ENCODE measurements around the gene RUNDC1.
A peak's percentile ranks its signal among the peaks of the same experiment; 100 is the strongest.
"Not testable (repeated sequence)": the region's sequence is repeated elsewhere in the genome, so short reads cannot be mapped to it uniquely, and the experiment has no call there.

RUNDC1 gene

DNA sequence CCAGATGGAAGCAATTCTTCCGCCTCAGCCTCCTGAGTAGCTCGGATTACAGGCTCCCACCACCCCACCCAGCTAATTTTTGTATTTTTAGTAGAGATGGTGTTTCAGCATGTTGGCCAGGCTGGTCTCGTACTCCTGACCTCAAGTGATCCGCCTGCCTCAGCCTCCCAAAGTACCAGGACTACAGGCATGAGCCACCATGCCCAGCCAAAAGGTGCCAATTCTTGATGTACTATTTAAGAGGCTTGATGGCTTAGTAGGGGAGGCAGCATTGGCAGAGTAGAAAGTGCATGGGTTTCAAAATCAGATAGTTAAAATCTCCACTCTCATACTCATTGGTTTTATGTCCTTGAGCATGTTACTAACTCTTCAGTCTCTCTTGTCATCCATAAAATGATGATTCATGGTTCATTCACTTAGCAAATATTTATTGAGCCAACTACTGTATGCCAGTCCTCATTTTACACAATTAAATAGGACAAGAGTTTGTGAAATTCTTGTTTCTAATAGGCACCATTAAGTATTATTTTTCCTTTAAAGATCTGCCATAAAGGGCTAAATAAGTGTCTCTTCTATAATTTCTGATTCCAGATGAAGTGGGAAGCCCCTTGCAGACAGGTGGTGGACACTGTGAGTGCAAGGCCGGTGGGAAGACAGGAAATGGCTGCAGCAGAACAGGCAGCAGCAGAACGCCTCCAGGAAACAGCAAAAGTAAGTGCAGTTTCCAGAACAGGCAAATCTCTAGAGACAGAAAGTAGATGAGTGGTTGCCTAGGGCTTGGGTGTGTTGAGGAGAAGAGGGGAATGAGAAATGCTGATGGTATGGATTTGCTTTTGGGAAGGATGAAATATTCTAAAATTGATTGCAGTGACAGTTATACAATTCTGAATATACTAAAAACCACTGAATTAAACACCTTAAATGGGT is 9.6 kb downstream of the RUNDC1 start:
- Histone ChIP-seq H3K27ac (no peak overlapping the region), H3K9me3 (no peaks in the 10 kb centered on the region), H4K20me1 (peaks cover 8% of the 10 kb centered on the region), H3K4me1 (peaks cover 29% of the 10 kb centered on the region), H3K4me2 (no peak overlapping the region), H3K4me3 (no peak overlapping the region), H3K27me3 (no peaks in the 10 kb centered on the region), H3K36me3 (peaks cover 92% of the 10 kb centered on the region), H3K9ac (no peak overlapping the region)
- no peak for TF ChIP-seq Cebpa-rat (IDR thresholded peaks at IDR 0.05)

DNA sequence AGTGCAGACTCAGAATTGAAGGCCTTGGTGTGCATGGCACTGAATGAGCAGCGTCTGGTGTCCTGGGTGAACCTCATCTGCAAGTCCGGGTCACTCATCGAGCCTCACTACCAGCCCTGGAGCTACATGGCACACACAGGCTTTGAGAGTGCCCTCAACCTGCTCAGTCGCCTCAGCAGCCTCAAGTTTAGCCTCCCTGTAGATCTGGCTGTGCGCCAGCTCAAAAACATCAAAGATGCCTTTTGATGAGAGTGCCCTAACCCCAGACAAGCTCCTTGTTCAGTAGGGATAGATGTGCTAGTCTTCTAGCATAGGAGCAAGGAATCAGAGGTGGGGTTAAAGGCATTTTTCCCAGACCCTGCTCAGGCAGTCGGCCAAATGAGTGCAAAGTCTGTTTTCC is 11.1 kb downstream of the RUNDC1 start:
- peaks cover 92% of the 10 kb centered on the region for H3K36me3 ChIP-seq
- H3K9ac ChIP-seq = no peak overlapping the region
- no peaks in the 10 kb centered on the region for H3K27me3 ChIP-seq
- peaks cover 14% of the 10 kb centered on the region for H3K4me1 ChIP-seq
- no peak for TF ChIP-seq Cebpa-rat (IDR thresholded peaks at IDR 0.05)
- no peak overlapping the region for H3K27ac ChIP-seq
- H3K4me3 ChIP-seq = no peak overlapping the region
- no peak overlapping the region for H3K4me2 ChIP-seq
- H4K20me1 ChIP-seq = peaks cover 8% of the 10 kb centered on the region
- H3K9me3 ChIP-seq = no peaks in the 10 kb centered on the region

DNA sequence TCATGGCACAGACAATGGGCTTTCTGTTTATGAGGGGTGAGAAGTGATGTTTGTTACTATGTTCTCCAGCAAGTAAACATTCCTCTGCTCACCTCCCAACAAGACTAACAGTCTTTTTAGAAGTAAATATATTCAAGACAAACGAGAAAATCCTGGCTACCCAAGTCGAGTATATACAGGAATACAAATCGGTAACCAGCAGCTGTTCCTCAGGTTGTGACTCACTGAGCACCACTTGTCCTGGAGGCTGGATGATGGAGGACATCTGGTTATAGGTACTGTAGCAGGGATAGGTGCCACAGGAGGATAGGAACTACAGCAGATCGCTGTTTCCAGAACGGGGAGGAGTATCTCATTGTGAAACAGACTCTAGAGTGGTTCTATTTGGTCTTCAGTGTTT is 12.5 kb downstream of the RUNDC1 start:
- peaks cover 8% of the 10 kb centered on the region for H4K20me1 ChIP-seq
- H3K9ac ChIP-seq = no peak overlapping the region
- no peak overlapping the region for H3K27ac ChIP-seq
- no peak overlapping the region for H3K4me2 ChIP-seq
- H3K4me3 ChIP-seq = no peak overlapping the region
- no peaks in the 10 kb centered on the region for H3K27me3 ChIP-seq
- H3K9me3 ChIP-seq = no peaks in the 10 kb centered on the region
- peaks cover 26% of the 10 kb centered on the region for H3K4me1 ChIP-seq
- TF ChIP-seq Cebpa-rat (IDR thresholded peaks at IDR 0.05) = no peak
- H3K36me3 ChIP-seq = peaks cover 78% of the 10 kb centered on the region

DNA sequence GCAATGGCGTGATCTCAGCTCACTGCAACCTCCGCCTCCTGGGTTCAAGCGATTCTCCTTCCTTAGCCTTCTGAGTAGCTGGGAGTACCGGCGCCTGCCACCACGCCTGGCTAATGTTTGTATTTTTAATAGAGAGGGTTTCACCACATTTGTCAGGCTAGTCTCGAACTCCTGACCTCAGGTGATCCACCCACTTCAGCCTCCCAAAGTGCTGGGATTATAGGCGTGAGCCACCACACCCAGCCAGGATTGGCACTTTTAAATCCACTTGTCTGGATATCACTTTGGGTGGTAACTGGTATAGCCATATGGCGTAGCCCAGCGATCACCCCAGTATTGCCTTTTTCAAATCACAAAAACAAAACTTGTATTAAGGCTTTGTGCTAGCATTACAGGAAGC is 13.5 kb downstream of the RUNDC1 start:
- Histone ChIP-seq H3K36me3 (peaks cover 68% of the 10 kb centered on the region), H3K4me1 (peaks cover 26% of the 10 kb centered on the region), H4K20me1 (peaks cover 13% of the 10 kb centered on the region)
- not testable (repeated sequence) for H3K9me3 ChIP-seq, H3K27me3 ChIP-seq, H3K27ac ChIP-seq, H3K9ac ChIP-seq, H3K4me3 ChIP-seq, H3K4me2 ChIP-seq

DNA sequence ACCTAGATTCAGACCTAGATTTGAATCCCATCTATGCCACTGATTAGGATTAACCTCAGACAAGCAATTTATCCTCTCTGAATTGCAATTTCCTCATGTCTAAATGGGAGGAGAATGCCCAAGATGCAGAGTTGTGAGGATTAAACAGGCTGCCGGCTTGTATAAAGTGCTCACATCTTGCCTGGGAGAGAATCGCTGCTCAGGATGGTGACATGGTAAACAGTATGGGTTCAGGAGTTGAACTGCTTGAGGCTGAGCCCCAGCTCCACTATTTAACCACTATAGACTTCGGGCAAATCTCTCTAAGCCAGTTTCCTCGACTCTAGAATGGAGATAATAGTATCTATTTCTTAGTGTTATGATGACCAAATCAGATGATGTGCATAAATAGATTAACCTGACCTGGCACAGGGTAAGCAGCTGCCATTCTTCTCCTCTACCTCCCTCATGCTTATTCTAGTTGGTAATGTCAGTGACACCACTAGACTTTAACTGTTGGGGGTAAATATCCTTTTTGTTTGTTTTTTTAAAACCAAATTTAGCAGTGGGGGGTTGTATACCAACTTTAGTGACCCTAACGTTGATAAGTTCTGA is 17.1 kb downstream of the RUNDC1 start:
- Histone ChIP-seq H3K9ac (peak overlapping the region; percentile 71; the same call in 1 of the 2 replicates), H3K4me2 (peak overlapping the region; percentile 79), H3K27ac (peak overlapping the region; percentile 59), H4K20me1 (peaks cover 38% of the 10 kb centered on the region), H3K4me1 (peaks cover 25% of the 10 kb centered on the region), H3K36me3 (peaks cover 66% of the 10 kb centered on the region), H3K27me3 (no peaks in the 10 kb centered on the region), H3K4me3 (peak overlapping the region; percentile 57), H3K9me3 (no peaks in the 10 kb centered on the region)
- TF ChIP-seq Cebpa-rat (IDR thresholded peaks at IDR 0.05) = no peak

DNA sequence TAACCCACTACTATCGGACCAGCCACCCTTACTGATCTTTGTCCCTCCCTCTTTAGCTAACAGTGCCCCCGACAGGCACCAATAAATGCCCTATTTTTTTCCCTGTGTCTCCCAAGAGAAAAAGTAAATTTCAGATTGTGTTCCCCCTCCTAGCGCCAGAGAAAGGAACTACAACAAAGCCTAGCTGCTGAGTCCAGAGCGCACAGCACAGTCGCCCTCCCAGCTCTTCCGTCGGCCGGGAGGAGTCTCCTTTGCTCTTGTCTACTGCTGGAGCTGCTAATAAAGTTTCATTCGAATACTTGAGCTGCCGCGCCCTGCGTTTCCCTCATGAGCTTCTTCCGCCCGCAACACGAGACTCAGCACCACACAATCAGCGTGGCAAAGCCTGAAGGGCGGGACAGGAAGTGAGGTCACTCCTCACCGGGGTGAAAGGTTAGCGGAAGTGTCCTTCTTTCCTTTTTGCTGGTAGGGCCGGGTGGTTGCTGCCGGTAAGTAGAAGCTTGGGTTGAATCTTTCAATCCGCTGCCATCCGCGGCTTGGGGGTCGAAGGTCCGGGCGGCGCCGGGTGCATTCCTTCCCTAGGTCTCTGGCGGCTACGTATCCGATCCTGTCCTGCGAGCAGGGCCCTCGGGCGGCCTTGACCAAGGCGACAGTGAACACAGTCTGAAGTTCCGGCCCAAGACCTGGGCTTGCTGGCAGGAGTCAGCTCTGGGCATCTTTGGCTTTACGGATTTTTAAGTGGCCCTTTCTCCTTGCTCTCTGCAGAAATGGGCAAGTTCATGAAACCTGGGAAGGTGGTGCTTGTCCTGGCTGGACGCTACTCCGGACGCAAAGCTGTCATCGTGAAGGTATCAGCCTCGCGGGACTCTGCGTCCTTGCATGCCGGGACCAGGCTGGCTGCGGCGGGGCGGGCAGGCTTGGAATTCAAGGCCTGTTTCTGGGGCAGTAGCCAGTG is 17.9 kb downstream of the RUNDC1 start, which contains the start of gene RPL27:
Gene RPL27, plus strand, starts transcription at position 436 of the 955 bp plus-strand sequence. Its CDS starts 332 bp downstream, at position 768.
- no peak for TF ChIP-seq Cebpa-rat (IDR thresholded peaks at IDR 0.05)
- Histone ChIP-seq H3K36me3 (peaks cover 66% of the 10 kb centered on the region), H3K27me3 (no peaks in the 10 kb centered on the region), H3K27ac (peak within 1 kb of the TSS; percentile 94), H3K4me3 (peak within 1 kb of the TSS; percentile 94), H3K4me2 (peak within 1 kb of the TSS; percentile 93), H4K20me1 (peaks cover 46% of the 10 kb centered on the region), H3K9ac (peak within 1 kb of the TSS; percentile 99), H3K4me1 (peaks cover 25% of the 10 kb centered on the region), H3K9me3 (no peaks in the 10 kb centered on the region)

DNA sequence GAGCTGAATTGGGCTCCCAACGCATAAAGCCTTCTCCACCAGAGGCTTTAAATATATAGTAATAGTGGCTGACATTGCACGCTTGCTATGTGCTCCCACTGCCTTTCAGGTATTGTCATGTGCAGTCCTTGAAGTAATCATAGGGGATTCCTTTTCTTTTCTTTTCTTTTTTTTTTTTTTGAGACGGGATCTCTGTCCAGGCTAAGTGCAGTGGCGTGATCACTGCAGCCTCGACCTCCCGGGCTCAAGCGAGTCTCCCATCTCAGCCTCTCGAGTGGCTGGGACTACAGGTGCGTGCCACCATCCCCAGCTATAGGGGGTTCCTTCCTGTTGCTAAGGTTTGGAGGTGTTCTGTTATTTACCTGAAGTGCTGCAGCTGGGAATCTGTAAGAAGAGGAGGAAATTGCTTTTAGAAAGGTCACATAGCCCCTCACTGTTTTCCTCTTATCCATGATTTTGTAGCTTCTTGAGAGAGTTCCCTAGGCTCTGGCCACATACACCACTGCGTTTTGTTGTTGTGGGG is 18.7 kb downstream of the RUNDC1 start:
- Histone ChIP-seq H4K20me1 (peaks cover 54% of the 10 kb centered on the region), H3K27ac (peak overlapping the region; percentile 94), H3K9ac (peak overlapping the region; percentile 99), H3K4me2 (peak overlapping the region; percentile 93), H3K4me3 (peak overlapping the region; percentile 94), H3K4me1 (peaks cover 25% of the 10 kb centered on the region), H3K27me3 (no peaks in the 10 kb centered on the region), H3K9me3 (no peaks in the 10 kb centered on the region), H3K36me3 (peaks cover 66% of the 10 kb centered on the region)
- TF ChIP-seq Cebpa-rat (IDR thresholded peaks at IDR 0.05) = no peak

DNA sequence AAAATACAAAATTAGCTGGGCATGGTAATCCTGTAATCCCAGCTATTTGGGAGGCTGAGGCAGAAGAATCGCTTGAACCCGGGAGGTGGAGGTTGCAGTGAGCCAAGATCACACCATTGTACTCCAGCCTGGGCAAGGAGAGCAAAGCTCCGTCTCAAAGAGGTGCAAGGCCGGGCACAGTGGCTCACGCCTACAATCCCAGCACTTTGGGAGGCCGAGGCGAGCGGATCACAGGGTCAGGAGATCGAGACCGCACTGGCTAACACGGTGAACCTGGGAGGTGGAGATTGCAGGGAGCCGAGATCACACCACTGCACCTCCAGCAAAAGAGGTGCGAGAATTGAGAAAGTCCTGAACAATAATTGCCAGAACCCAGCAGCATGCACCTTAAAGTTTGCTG is 20.5 kb downstream of the RUNDC1 start:
- H3K9ac ChIP-seq = peak overlapping the region; percentile 34; the same call in 1 of the 2 replicates
- not testable (repeated sequence) for H3K27me3 ChIP-seq, H3K4me3 ChIP-seq

DNA sequence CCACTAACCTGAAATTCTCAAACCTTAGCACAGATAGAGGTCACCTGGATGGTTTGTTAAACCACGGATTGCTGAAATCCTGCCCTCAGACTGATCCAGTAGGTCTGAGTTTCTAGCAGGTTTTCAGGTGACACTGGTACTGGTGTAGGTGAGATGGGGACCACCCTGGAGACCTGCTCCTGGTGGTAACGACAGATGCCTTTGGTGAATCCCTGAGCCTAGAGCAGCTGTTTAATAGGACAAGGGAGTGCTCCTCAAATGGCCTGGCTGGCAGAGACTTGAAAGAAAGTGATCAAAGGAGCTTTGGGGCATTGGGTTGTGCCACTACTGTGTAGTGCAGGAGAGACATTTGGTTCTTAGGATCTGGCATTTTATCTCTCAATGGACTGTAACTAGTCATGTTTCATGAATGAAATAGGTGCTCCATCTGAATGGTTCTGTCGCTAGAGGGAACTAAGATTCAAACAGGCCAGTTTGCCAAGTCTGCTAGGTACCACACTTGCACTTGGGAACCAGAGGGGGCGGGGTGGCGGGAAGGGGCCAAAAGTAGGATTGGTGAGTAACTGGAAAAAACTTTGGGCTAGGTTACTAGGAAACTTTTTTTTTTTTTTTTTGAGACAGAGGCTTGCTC is 23.3 kb downstream of the RUNDC1 start:
- no peak for TF ChIP-seq Cebpa-rat (IDR thresholded peaks at IDR 0.05)
- H3K4me1 ChIP-seq = peaks cover 25% of the 10 kb centered on the region
- no peak overlapping the region for H3K9ac ChIP-seq
- H3K27me3 ChIP-seq = no peaks in the 10 kb centered on the region
- H3K4me3 ChIP-seq = no peak overlapping the region
- no peak overlapping the region for H3K4me2 ChIP-seq
- H3K9me3 ChIP-seq = no peaks in the 10 kb centered on the region
- H3K36me3 ChIP-seq = peaks cover 66% of the 10 kb centered on the region
- H4K20me1 ChIP-seq = peaks cover 54% of the 10 kb centered on the region
- no peak overlapping the region for H3K27ac ChIP-seq

More for the DNA sequence above, 20.5 kb downstream of the RUNDC1 start:
- peaks cover 62% of the 10 kb centered on the region for H3K36me3 ChIP-seq
- H3K4me1 ChIP-seq = peaks cover 25% of the 10 kb centered on the region
- H3K27ac ChIP-seq, H3K4me2 ChIP-seq, H3K9me3 ChIP-seq: not testable (repeated sequence)
- peaks cover 56% of the 10 kb centered on the region for H4K20me1 ChIP-seq
